ENCODE measurements around the gene PRDM16. TPM values are rescaled to one million over a fixed set of nuclear protein-coding genes. Genes with fewer than 3 reads are reported as not detected.

Gene PRDM16
- total RNA-seq, 1 donor = 6.5 TPM

GRCh38 chr1:3480369-3480719 lies 411.3 kb downstream of the PRDM16 start:
- H4K20me1 ChIP-seq (ENCODE audit: insufficient read depth, low read length) = peaks cover 4% of the 10 kb centered on the region

GRCh38 chr1:3481046-3481445 lies 412.0 kb downstream of the PRDM16 start:
- TF ChIP-seq, protein P1, sequence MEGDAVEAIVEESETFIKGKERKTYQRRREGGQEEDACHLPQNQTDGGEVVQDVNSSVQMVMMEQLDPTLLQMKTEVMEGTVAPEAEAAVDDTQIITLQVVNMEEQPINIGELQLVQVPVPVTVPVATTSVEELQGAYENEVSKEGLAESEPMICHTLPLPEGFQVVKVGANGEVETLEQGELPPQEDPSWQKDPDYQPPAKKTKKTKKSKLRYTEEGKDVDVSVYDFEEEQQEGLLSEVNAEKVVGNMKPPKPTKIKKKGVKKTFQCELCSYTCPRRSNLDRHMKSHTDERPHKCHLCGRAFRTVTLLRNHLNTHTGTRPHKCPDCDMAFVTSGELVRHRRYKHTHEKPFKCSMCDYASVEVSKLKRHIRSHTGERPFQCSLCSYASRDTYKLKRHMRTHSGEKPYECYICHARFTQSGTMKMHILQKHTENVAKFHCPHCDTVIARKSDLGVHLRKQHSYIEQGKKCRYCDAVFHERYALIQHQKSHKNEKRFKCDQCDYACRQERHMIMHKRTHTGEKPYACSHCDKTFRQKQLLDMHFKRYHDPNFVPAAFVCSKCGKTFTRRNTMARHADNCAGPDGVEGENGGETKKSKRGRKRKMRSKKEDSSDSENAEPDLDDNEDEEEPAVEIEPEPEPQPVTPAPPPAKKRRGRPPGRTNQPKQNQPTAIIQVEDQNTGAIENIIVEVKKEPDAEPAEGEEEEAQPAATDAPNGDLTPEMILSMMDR (IDR thresholded peaks at IDR 0.05; ENCODE audit: extremely low read depth, low read depth, low read length) = no peak
- no peaks in the 10 kb centered on the region for H3K27me3 ChIP-seq (ENCODE audit: insufficient read depth, low read length)
- DNase-seq (ENCODE audit: insufficient read length, low spot score, missing footprints) = no peak
- H2AFZ ChIP-seq (ENCODE audit: low read length) = no peak overlapping the region
- no peaks in the 10 kb centered on the region for H3K4me1 ChIP-seq (ENCODE audit: insufficient read depth, low read length)
- no peaks in the 10 kb centered on the region for H3K9me3 ChIP-seq (ENCODE audit: low read depth, low read length)
- no peak overlapping the region for H3K27ac ChIP-seq (ENCODE audit: low read depth, low read length)
- H4K20me1 ChIP-seq (ENCODE audit: insufficient read depth, low read length) = peaks cover 4% of the 10 kb centered on the region
- no peak overlapping the region for H3K4me2 ChIP-seq (ENCODE audit: insufficient read depth, low read length)
- no peaks in the 10 kb centered on the region for H3K36me3 ChIP-seq (ENCODE audit: insufficient read depth, low read length)
- H3K79me2 ChIP-seq (ENCODE audit: insufficient read depth, low read length) = no peaks in the 10 kb centered on the region
- no peak overlapping the region for H3K4me3 ChIP-seq (ENCODE audit: insufficient read depth, low read length)

More at GRCh38 chr1:3480369-3480719, 411.3 kb downstream of the PRDM16 start:
- no peaks in the 10 kb centered on the region for H3K9me3 ChIP-seq (ENCODE audit: low read depth, low read length)
- TF ChIP-seq, protein P1 (IDR thresholded peaks at IDR 0.05; ENCODE audit: extremely low read depth, low read depth, low read length) = no peak
- H3K27ac ChIP-seq (ENCODE audit: low read depth, low read length) = no peak overlapping the region
- H2AFZ ChIP-seq (ENCODE audit: low read length) = no peak overlapping the region
- H3K79me2 ChIP-seq (ENCODE audit: insufficient read depth, low read length) = no peaks in the 10 kb centered on the region
- no peak for DNase-seq (ENCODE audit: insufficient read length, low spot score, missing footprints)
- H3K36me3 ChIP-seq (ENCODE audit: insufficient read depth, low read length) = no peaks in the 10 kb centered on the region
- no peak overlapping the region for H3K4me3 ChIP-seq (ENCODE audit: insufficient read depth, low read length)
- no peaks in the 10 kb centered on the region for H3K4me1 ChIP-seq (ENCODE audit: insufficient read depth, low read length)
- H3K27me3 ChIP-seq (ENCODE audit: insufficient read depth, low read length) = no peaks in the 10 kb centered on the region
- H3K4me2 ChIP-seq (ENCODE audit: insufficient read depth, low read length) = no peak overlapping the region

DNA sequence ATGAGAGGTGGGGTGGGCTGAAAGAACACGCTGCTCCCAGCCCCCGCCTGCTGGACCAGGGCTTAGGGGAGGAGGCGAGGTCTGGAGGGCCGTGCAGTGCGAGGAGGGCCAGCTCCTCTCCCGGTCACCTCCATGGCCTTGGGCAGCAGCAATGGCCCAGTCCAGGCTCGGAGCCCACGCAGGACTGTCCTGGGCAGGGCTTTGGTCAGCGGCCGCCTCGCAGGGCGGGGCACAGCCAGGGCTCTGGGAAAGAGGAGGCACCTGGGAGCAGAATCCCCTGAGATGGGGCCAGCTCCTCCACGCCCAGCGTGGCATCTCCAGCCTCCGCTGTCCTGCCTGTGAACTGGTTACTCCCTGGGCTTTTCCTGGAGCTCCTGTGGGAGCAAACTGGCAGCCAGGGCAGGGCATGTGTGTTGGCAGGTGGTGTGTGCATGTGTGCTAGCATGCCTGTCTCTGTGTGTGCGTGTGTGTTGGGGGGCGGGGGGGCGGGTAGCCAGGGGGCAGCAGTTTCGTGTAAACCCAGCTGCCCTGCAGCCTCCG lies 412.9 kb downstream of the PRDM16 start:
- Histone ChIP-seq H3K4me3 (ENCODE audit: insufficient read depth, low read length) (no peak overlapping the region), H3K4me2 (ENCODE audit: insufficient read depth, low read length) (no peak overlapping the region), H3K36me3 (ENCODE audit: insufficient read depth, low read length) (no peaks in the 10 kb centered on the region), H3K79me2 (ENCODE audit: insufficient read depth, low read length) (no peaks in the 10 kb centered on the region), H3K27ac (ENCODE audit: low read depth, low read length) (no peak overlapping the region), H3K9me3 (ENCODE audit: low read depth, low read length) (no peaks in the 10 kb centered on the region), H4K20me1 (ENCODE audit: insufficient read depth, low read length) (peaks cover 4% of the 10 kb centered on the region), H3K4me1 (ENCODE audit: insufficient read depth, low read length) (no peaks in the 10 kb centered on the region), H3K27me3 (ENCODE audit: insufficient read depth, low read length) (no peaks in the 10 kb centered on the region), H2AFZ (ENCODE audit: low read length) (no peak overlapping the region)
- TF ChIP-seq, protein P1 (IDR thresholded peaks at IDR 0.05; ENCODE audit: extremely low read depth, low read depth, low read length) = no peak
- DNase-seq (ENCODE audit: insufficient read length, low spot score, missing footprints) = no peak

- H3K27me3 ChIP-seq (ENCODE audit: insufficient read depth, low read length) = no peaks in the 10 kb centered on the region
- no peaks in the 10 kb centered on the region for H3K9me3 ChIP-seq (ENCODE audit: low read depth, low read length)
- no peak for DNase-seq (ENCODE audit: insufficient read length, low spot score, missing footprints)
- no peak overlapping the region for H3K27ac ChIP-seq (ENCODE audit: low read depth, low read length)
- H3K79me2 ChIP-seq (ENCODE audit: insufficient read depth, low read length) = no peaks in the 10 kb centered on the region
- H3K4me2 ChIP-seq (ENCODE audit: insufficient read depth, low read length) = no peak overlapping the region
- no peak overlapping the region for H2AFZ ChIP-seq (ENCODE audit: low read length)
- H3K4me1 ChIP-seq (ENCODE audit: insufficient read depth, low read length) = no peaks in the 10 kb centered on the region
- no peaks in the 10 kb centered on the region for H3K36me3 ChIP-seq (ENCODE audit: insufficient read depth, low read length)
- H4K20me1 ChIP-seq (ENCODE audit: insufficient read depth, low read length) = peaks cover 4% of the 10 kb centered on the region
- no peak overlapping the region for H3K4me3 ChIP-seq (ENCODE audit: insufficient read depth, low read length)
- TF ChIP-seq, protein P1 (IDR thresholded peaks at IDR 0.05; ENCODE audit: extremely low read depth, low read depth, low read length) = no peak
These were observed 413.4 kb downstream of the PRDM16 start for GRCh38 chr1:3482378-3482849.

Measured in osteoblast (primary cell).